GM18858 (cell line): Measurements from ENCODE around the gene ZNRF3.
"Not testable (repeated sequence)": the region's sequence is repeated elsewhere in the genome, so short reads cannot be mapped to it uniquely, and the experiment has no call there.

Source experiments
- ATAC-seq: cut with Tn5 transposase; IDR thresholded peaks from one replicate; pipeline ENCODE4 v1.9.1; 2021; ENCODE audit not compliant: unreplicated experiment

The ZNRF3 gene

GRCh38 chr22:28905256-28905832 lies 22.0 kb downstream of the ZNRF3 start:
- ATAC-seq = no peak

GRCh38 chr22:28906312-28906711 lies 22.9 kb downstream of the ZNRF3 start:
- no peak for ATAC-seq

GRCh38 chr22:28907311-28908008 lies 24.1 kb downstream of the ZNRF3 start:
- peak; percentile 62 for ATAC-seq

- not testable (repeated sequence) for ATAC-seq
Observed at GRCh38 chr22:28908810-28909209, 25.4 kb downstream of the ZNRF3 start.

- no peak for ATAC-seq
Observed at GRCh38 chr22:28909375-28909774, 26.0 kb downstream of the ZNRF3 start.

GRCh38 chr22:28910569-28911303 lies 27.4 kb downstream of the ZNRF3 start:
- no peak for ATAC-seq

GRCh38 chr22:28911304-28911690 lies 27.9 kb downstream of the ZNRF3 start:
- no peak for ATAC-seq

- no peak for ATAC-seq
Observed at GRCh38 chr22:28911777-28912669, 28.7 kb downstream of the ZNRF3 start.

GRCh38 chr22:28914201-28914600 lies 30.8 kb downstream of the ZNRF3 start:
- ATAC-seq = no peak

- no peak for ATAC-seq
Observed at GRCh38 chr22:28915969-28916368, 32.6 kb downstream of the ZNRF3 start.

- no peak for ATAC-seq
Observed at GRCh38 chr22:28917747-28918549, 34.6 kb downstream of the ZNRF3 start.

- no peak for ATAC-seq
Observed at GRCh38 chr22:28918550-28919271, 35.3 kb downstream of the ZNRF3 start.

- ATAC-seq = no peak
Observed at GRCh38 chr22:28920757-28921584, 37.6 kb downstream of the ZNRF3 start.

GRCh38 chr22:28921585-28921879 lies 38.2 kb downstream of the ZNRF3 start:
- ATAC-seq = no peak

- ATAC-seq = no peak
Observed at GRCh38 chr22:28922540-28923244, 39.3 kb downstream of the ZNRF3 start.

- no peak for ATAC-seq
Observed at GRCh38 chr22:28923826-28924732, 40.7 kb downstream of the ZNRF3 start.

GRCh38 chr22:28925916-28926315 lies 42.5 kb downstream of the ZNRF3 start:
- ATAC-seq = no peak
